ENCODE measurements around the gene KIF26B.

DNA sequence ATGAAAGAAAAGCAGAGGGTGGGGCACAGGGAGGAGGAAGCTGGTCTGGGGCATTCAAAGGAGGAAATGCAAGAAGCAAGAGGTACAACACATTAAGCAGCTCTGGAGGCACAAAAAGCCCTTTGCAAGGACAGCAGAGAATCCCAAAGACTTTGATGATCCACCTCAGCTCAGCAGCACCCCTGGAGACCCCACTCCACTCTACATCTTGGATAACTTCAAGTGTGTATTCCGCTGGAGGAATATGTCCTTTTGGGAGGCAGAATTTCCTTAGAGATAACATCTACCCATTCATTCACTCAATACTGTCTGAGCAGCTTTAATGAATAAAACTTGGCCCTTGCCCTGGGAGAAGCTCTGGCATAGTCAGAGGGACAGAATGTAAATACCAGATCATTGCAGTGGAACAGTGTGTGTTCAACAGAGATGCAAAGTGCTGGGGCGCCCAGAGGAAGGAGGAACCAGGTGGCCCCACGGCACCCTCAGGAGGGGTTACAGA, 599.7 kb downstream of the KIF26B start:
- TF ChIP-seq, protein P1, sequence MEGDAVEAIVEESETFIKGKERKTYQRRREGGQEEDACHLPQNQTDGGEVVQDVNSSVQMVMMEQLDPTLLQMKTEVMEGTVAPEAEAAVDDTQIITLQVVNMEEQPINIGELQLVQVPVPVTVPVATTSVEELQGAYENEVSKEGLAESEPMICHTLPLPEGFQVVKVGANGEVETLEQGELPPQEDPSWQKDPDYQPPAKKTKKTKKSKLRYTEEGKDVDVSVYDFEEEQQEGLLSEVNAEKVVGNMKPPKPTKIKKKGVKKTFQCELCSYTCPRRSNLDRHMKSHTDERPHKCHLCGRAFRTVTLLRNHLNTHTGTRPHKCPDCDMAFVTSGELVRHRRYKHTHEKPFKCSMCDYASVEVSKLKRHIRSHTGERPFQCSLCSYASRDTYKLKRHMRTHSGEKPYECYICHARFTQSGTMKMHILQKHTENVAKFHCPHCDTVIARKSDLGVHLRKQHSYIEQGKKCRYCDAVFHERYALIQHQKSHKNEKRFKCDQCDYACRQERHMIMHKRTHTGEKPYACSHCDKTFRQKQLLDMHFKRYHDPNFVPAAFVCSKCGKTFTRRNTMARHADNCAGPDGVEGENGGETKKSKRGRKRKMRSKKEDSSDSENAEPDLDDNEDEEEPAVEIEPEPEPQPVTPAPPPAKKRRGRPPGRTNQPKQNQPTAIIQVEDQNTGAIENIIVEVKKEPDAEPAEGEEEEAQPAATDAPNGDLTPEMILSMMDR (IDR thresholded peaks at IDR 0.05) = no peak
- TF ChIP-seq, protein P2, sequence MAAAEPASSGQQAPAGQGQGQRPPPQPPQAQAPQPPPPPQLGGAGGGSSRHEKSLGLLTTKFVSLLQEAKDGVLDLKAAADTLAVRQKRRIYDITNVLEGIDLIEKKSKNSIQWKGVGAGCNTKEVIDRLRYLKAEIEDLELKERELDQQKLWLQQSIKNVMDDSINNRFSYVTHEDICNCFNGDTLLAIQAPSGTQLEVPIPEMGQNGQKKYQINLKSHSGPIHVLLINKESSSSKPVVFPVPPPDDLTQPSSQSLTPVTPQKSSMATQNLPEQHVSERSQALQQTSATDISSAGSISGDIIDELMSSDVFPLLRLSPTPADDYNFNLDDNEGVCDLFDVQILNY (CRISPR knock-in tag; IDR thresholded peaks at IDR 0.05) = no peak
- TF ChIP-seq ZNF396 (CRISPR knock-in tag; IDR thresholded peaks at IDR 0.05; ENCODE audit: borderline replicate concordance) (no peak), TEAD4 (CRISPR knock-in tag; IDR thresholded peaks at IDR 0.05) (no peak), ATF1 (CRISPR knock-in tag; IDR thresholded peaks at IDR 0.05) (no peak), ZNF317 (CRISPR knock-in tag; IDR thresholded peaks at IDR 0.05; ENCODE audit: borderline replicate concordance, low read depth) (no peak)
- TF ChIP-seq, protein P3, sequence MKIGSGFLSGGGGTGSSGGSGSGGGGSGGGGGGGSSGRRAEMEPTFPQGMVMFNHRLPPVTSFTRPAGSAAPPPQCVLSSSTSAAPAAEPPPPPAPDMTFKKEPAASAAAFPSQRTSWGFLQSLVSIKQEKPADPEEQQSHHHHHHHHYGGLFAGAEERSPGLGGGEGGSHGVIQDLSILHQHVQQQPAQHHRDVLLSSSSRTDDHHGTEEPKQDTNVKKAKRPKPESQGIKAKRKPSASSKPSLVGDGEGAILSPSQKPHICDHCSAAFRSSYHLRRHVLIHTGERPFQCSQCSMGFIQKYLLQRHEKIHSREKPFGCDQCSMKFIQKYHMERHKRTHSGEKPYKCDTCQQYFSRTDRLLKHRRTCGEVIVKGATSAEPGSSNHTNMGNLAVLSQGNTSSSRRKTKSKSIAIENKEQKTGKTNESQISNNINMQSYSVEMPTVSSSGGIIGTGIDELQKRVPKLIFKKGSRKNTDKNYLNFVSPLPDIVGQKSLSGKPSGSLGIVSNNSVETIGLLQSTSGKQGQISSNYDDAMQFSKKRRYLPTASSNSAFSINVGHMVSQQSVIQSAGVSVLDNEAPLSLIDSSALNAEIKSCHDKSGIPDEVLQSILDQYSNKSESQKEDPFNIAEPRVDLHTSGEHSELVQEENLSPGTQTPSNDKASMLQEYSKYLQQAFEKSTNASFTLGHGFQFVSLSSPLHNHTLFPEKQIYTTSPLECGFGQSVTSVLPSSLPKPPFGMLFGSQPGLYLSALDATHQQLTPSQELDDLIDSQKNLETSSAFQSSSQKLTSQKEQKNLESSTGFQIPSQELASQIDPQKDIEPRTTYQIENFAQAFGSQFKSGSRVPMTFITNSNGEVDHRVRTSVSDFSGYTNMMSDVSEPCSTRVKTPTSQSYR (CRISPR knock-in tag; IDR thresholded peaks at IDR 0.05) = no peak
- TF ChIP-seq, protein P4, sequence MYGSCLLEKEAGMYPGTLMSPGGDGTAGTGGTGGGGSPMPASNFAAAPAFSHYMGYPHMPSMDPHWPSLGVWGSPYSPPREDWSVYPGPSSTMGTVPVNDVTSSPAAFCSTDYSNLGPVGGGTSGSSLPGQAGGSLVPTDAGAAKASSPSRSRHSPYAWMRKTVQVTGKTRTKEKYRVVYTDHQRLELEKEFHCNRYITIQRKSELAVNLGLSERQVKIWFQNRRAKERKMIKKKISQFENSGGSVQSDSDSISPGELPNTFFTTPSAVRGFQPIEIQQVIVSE (CRISPR knock-in tag; IDR thresholded peaks at IDR 0.05; ENCODE audit: borderline replicate concordance) = no peak
